Right atrium auricular region (tissue), 2 donors: ENCODE results near the gene RAB44. TPM values are rescaled to one million over a fixed set of nuclear protein-coding genes. Genes with fewer than 3 reads are reported as not detected.

Source experiments
- DNase-seq: peaks from one replicate; pipeline ENCODE4 v3.0.0-alpha.2; 2019; ENCODE audit warnings: low spot score
- H3K27ac ChIP-seq, 2 donors: fragments of 200-600 bp; sonication (generic); 1 replicate in 1 of 2; 2 replicates in 1 of 2; pipeline ENCODE4 v1.5.1; 2016 to 2019
- H3K27me3 ChIP-seq, 2 donors: fragments of 200-600 bp; sonication (generic); one replicate each; pipeline versions ENCODE4 v1.5.1 to v1.6.0; 2017 to 2019
- H3K36me3 ChIP-seq: fragments of 200-600 bp; sonication (generic); one replicate; pipeline ENCODE4 v1.5.1; 2016
- H3K4me1 ChIP-seq, 2 donors: fragments of 200-600 bp; sonication (generic); one replicate each; pipeline versions ENCODE4 v1.5.1 to v1.6.0; 2017 to 2019
- H3K4me3 ChIP-seq, 2 donors: fragments of 200-600 bp; sonication (generic); 1 replicate in 1 of 2; 2 replicates in 1 of 2; pipeline ENCODE4 v1.5.1; 2017 to 2019; ENCODE audit warnings: mild to moderate bottlenecking in 1 of 2, moderate library complexity in 1 of 2
- H3K9me3 ChIP-seq, 2 donors: fragments of 200-600 bp; sonication (generic); one replicate each; pipeline ENCODE4 v1.5.1; 2019
- CTCF ChIP-seq, 2 donors: fragments of 200-600 bp; sonication (generic); IDR thresholded peaks; one replicate each; pipeline ENCODE4 v1.5.1; 2019; ENCODE audit warnings: antibody characterized with exemption in 2 of 2
- total RNA-seq, 2 donors: library from RNA; depleted of rRNA; stranded (reverse); fragments of >200 nt; gene quantifications; one replicate each; pipeline ENCODE4 v1.1.0, GENCODE V29; 2016

Gene RAB44
- total RNA-seq, 2 donors from 2014 or later = 0.12 TPM; not detected in 1

DNA sequence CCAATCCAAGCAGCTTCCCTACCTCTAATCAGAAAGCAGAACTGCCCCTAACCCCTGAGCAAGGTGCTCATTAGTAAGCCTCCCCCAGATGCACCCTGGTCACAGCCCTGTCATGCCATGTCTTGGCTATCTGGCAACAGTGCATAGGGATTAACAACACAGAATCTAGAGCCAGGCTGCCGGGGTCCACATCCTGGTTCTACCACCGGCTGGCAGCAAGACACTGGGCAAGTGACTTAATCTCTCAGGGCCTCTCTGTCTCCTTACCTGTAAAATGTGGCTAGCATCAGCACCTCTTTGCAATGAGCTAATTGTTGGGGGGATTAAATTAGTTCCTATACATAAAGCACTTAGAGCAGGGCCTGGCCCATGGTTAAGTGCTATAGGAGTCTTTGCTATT, 73.5 kb downstream of the RAB44 start:
- no peaks in the 10 kb centered on the region for H3K27me3 ChIP-seq

DNA sequence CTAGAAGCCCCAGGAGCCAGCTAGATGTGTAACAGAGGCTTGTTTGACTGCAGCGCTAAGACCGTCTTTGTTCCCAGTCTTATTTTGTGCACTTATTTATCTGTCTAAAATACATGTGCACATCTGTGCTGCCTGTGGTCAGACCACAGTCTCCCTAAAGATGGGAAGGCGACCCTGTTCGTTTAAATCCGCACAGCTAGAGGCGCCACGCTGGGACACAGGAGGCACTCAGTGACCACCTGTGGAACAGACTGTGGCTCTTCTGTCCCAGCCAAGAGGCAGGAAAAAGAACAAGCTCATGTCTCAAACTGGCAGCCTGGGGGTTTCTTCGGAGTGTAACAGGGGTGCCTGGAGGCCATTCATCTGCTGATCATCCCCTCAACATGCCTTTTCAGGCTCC, 74.8 kb downstream of the RAB44 start:
- Histone ChIP-seq H3K27ac (peak overlapping the region; percentile 78 to 88), H3K36me3 (peaks cover 16% of the 10 kb centered on the region), H3K9me3 (no peaks in the 10 kb centered on the region), H3K27me3 (no peaks in the 10 kb centered on the region), H3K4me3 (no peak overlapping the region), H3K4me1 (peaks cover 0 to 47% of the 10 kb centered on the region in 2 donors)
- no peak for TF ChIP-seq CTCF (IDR thresholded peaks at IDR 0.05)
- DNase-seq = no peak

More for the DNA sequence above, 73.5 kb downstream of the RAB44 start:
- Histone ChIP-seq H3K4me1 (peaks cover 0 to 55% of the 10 kb centered on the region in 2 donors), H3K36me3 (peaks cover 16% of the 10 kb centered on the region), H3K4me3 (no peak overlapping the region), H3K9me3 (no peaks in the 10 kb centered on the region), H3K27ac (peak overlapping the region; percentile 78 to 88)
- TF ChIP-seq CTCF (IDR thresholded peaks at IDR 0.05) = no peak
- DNase-seq = no peak

GRCh38 chr6:36774331-36774730, 76.7 kb downstream of the RAB44 start:
- DNase-seq = no peak
- Histone ChIP-seq H3K4me1 (peaks cover 0 to 32% of the 10 kb centered on the region in 2 donors), H3K4me3 (no peak overlapping the region), H3K27ac (no peak overlapping the region), H3K9me3 (no peaks in the 10 kb centered on the region), H3K27me3 (no peaks in the 10 kb centered on the region), H3K36me3 (peaks cover 16% of the 10 kb centered on the region)
- no peak for TF ChIP-seq CTCF (IDR thresholded peaks at IDR 0.05)

- Histone ChIP-seq H3K4me3 (no peak overlapping the region), H3K27ac (no peak overlapping the region), H3K27me3 (no peaks in the 10 kb centered on the region), H3K9me3 (no peaks in the 10 kb centered on the region), H3K36me3 (peaks cover 16% of the 10 kb centered on the region), H3K4me1 (peaks cover 0 to 16% of the 10 kb centered on the region in 2 donors)
- no peak for TF ChIP-seq CTCF (IDR thresholded peaks at IDR 0.05)
- no peak for DNase-seq
Measured at GRCh38 chr6:36776167-36776566, 78.5 kb downstream of the RAB44 start.

GRCh38 chr6:36777801-36778200, 80.2 kb downstream of the RAB44 start:
- Histone ChIP-seq H3K4me3 (no peak overlapping the region), H3K27me3 (no peaks in the 10 kb centered on the region), H3K4me1 (peaks cover 0 to 2% of the 10 kb centered on the region in 2 donors), H3K9me3 (no peaks in the 10 kb centered on the region), H3K27ac (no peak overlapping the region), H3K36me3 (peaks cover 16% of the 10 kb centered on the region)
- TF ChIP-seq CTCF (IDR thresholded peaks at IDR 0.05) = no peak
- no peak for DNase-seq

GRCh38 chr6:36779227-36779626, 81.6 kb downstream of the RAB44 start:
- H3K27me3 ChIP-seq = no peaks in the 10 kb centered on the region
- H3K4me1 ChIP-seq = no peaks in the 10 kb centered on the region
- no peaks in the 10 kb centered on the region for H3K9me3 ChIP-seq
- no peak for TF ChIP-seq CTCF (IDR thresholded peaks at IDR 0.05)
- no peak overlapping the region for H3K4me3 ChIP-seq
- H3K27ac ChIP-seq = no peak overlapping the region
- DNase-seq = no peak
- H3K36me3 ChIP-seq = peaks cover 5% of the 10 kb centered on the region
